Ovary (tissue), 3 donors: ENCODE data around the gene SLC1A5.

Experiments
- CTCF ChIP-seq, 3 donors: fragments of 450-650 bp in 2 of 3; fragments of 200-600 bp in 1 of 3; IDR thresholded peaks; one replicate each; pipeline versions ENCODE4 v1.5.1 to v1.8.0; 2016 to 2022; ENCODE audit warnings: antibody characterized with exemption in 3 of 3, mild to moderate bottlenecking in 1 of 3
- EP300 ChIP-seq: sonication (generic); formaldehyde crosslinking; IDR thresholded peaks from one replicate; pipeline ENCODE4 v1.6.1; 2017; ENCODE audit warnings: antibody characterized with exemption
- POLR2A ChIP-seq: fragments of 450-650 bp; IDR thresholded peaks from one replicate; pipeline ENCODE4 v1.6.1; 2017; ENCODE audit warnings: antibody characterized with exemption, mild to moderate bottlenecking, moderate library complexity
- donor health status: DM: no; HTN: no; CAD: no.

DNA sequence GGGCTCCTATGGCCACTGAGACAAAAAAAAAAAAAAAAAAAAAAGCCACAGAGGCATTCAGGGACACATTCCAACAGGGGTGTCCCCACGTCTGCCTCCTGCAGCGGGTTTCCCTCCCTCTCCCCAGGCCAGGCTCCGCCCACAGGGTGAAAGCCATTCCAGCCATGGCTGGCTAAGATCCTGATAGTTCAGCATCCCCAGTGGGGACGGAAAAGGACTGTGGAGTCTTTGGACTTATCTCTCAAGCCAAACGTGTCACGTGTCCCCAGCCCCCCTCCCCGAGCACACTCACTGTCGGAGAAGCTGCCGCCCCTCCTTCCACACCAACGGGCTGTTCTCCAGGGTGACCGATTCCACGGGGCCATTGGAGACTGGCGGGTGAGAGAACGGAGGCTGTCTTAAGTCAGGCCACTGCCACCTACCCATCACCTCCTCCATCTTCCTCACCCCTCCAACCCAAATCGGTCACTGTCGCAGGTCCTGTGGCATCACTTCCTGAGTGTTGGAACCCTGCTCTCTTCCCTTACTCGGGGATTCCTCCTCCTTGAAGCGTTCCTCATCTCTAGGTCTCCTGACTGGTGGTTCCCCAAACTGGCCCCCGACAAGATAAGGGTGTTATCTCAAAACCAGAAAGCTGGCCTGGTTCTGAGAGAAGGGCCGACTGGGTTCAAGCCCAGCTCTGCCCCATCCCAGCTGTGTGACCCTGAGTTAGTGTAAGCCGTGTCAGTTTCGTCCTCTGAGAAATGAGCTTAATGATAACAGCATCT is 51.7 kb downstream of the SLC1A5 start:
- TF ChIP-seq EP300, result no peak
- no peak for TF ChIP-seq POLR2A
- TF ChIP-seq CTCF (IDR thresholded peaks at IDR 0.05), result no peak
